Psoas muscle (tissue), 8 donors: ENCODE measurements around the gene CNOT4. TPM values are rescaled to one million over a fixed set of nuclear protein-coding genes. Genes with fewer than 3 reads are reported as not detected.
A peak's percentile ranks its signal among the peaks of the same experiment; 100 is the strongest.

Source experiments
- ATAC-seq, 4 donors: fragments of 200-7000 bp; cut with Tn5 transposase; one replicate each; pipeline ENCODE4 v1.9.1; 2020; ENCODE audit warnings: moderate library complexity in 3 of 4, mild to moderate bottlenecking in 2 of 4
- DNase-seq, 2 donors: peaks; one replicate each; pipeline ENCODE4 v3.0.0-alpha.2; 2020
- H3K27ac ChIP-seq: fragments of 200-600 bp; one replicate; pipeline ENCODE4 v1.8.0; 2022
- H3K27me3 ChIP-seq, 3 donors: fragments of 200-600 bp in 1 of 3; one replicate each; pipeline versions ENCODE4 v1.6.1 to v1.8.0; 2013 to 2022; ENCODE audit warnings: low read length in 2 of 3, mild to moderate bottlenecking in 2 of 3, moderate library complexity in 1 of 3; ENCODE audit not compliant: insufficient read depth in 3 of 3
- H3K36me3 ChIP-seq, 2 donors: fragments of 200-600 bp in 1 of 2; one replicate each; pipeline versions ENCODE4 v1.6.1 to v1.8.0; 2013 to 2022; ENCODE audit warnings: low read depth in 1 of 2, mild to moderate bottlenecking in 1 of 2, moderate library complexity in 1 of 2; ENCODE audit not compliant: insufficient read depth in 1 of 2
- H3K4me1 ChIP-seq: fragments of 200-600 bp; one replicate; pipeline ENCODE4 v1.8.0; 2022
- H3K4me3 ChIP-seq: fragments of 200-600 bp; one replicate; pipeline ENCODE4 v1.8.0; 2022; ENCODE audit warnings: mild to moderate bottlenecking
- H3K9me3 ChIP-seq: fragments of 200-600 bp; one replicate; pipeline ENCODE4 v1.8.0; 2022
- CTCF ChIP-seq: fragments of 200-600 bp; IDR thresholded peaks from one replicate; pipeline ENCODE4 v1.8.0; 2022; ENCODE audit warnings: antibody characterized with exemption
- WGBS, 3 donors: extraction: QIAGEN DNeasy Blood & Tissue Kit; methylation state at CpG; one replicate each; pipeline versions ENCODE4 v1.1.6 to v1.1.7; 2013; 5-methylcytosine and 5-hydroxymethylcytosine counted together
- intact Hi-C, 2 donors: fragments of 100-400 bp; cut with DNase I; formaldehyde crosslinking; loops; one replicate each; pipeline versions ENCODE4 v1.11.0 to v1.14.2; 2022
- polyA plus RNA-seq, 3 donors: library from polyadenylated mRNA; stranded (reverse); fragments of 200-250 nt; gene quantifications; one replicate each; pipeline ENCODE4 v1.2.3, GENCODE V29; 2013
- total RNA-seq, 4 donors: library from RNA; stranded (reverse); fragmentation: NEBNext Ultra II Directional in 2 of 4; extraction: Animal tissue kit (Norgen Biotek cat#: 25700) in 2 of 4; gene quantifications; one replicate each; pipeline versions ENCODE4 v1.2.1 to v1.2.4, GENCODE V29; 2021 to 2023
- donor health status: healthy with polysubstance abuse.
- donor health status: DM: no; HTN: no; CAD: no; lungs with moderate emphysema.
- donor health status: Bipolar disorder and iron deficiency.
- donor health status: healthy.
- donor health status: DM: yes; HTN: yes; CAD: no.
- donor health status: DM: no; HTN: no; CAD: no.
- donor health status: DM: no; HTN: no; CAD: no.
- donor health status: DM: yes; HTN: yes; CAD: no.

The CNOT4 gene
- total and polyA plus RNA-seq, 7 donors: 8.3 to 43.7 (median 27.6) TPM

GRCh38 chr7:135434047-135434446 lies 75.9 kb downstream of the CNOT4 start:
- H3K4me1 ChIP-seq: peaks cover 5% of the 10 kb centered on the region
- TF ChIP-seq CTCF: no peak
- no peak overlapping the region for H3K27ac ChIP-seq
- WGBS, 3 donors: 82 to 87% (median 86%) methylated on average over 4 of the region's 4 CpGs
- no peak overlapping the region for H3K4me3 ChIP-seq
- ATAC-seq: no peak
- H3K27me3 ChIP-seq: no peaks in the 10 kb centered on the region
- peaks cover 0 to 29% of the 10 kb centered on the region in 2 donors for H3K36me3 ChIP-seq
- no peak for DNase-seq
- intact Hi-C loops: no loop called here
- H3K9me3 ChIP-seq: peaks cover 6% of the 10 kb centered on the region

GRCh38 chr7:135430626-135431025 lies 79.3 kb downstream of the CNOT4 start:
- 93 to 100% (median 97%) methylated on average over 1 of the region's 1 CpG for WGBS, 3 donors
- ATAC-seq: peak in 1 of 4 donors; percentile 19
- intact Hi-C loops: no loop called here
- Histone ChIP-seq H3K9me3 (peaks cover 6% of the 10 kb centered on the region), H3K36me3 (peaks cover 0 to 11% of the 10 kb centered on the region in 2 donors), H3K27me3 (no peaks in the 10 kb centered on the region), H3K4me1 (peaks cover 7% of the 10 kb centered on the region), H3K4me3 (no peak overlapping the region), H3K27ac (no peak overlapping the region)
- TF ChIP-seq CTCF: no peak
- DNase-seq: no peak

- no peak for TF ChIP-seq CTCF
- intact Hi-C loops: loop anchor here in 1 of 2 donors (10.0 kb wide), 1 partner anchor 126 kb away; the partner anchor contains the start of gene NUP205
- H3K4me1 ChIP-seq: peaks cover 7% of the 10 kb centered on the region
- no peaks in the 10 kb centered on the region for H3K36me3 ChIP-seq
- H3K9me3 ChIP-seq: no peaks in the 10 kb centered on the region
- ATAC-seq: no peak
- 81 to 87% (median 84%) methylated on average over 1 of the region's 1 CpG for WGBS, 3 donors
- H3K27ac ChIP-seq: no peak overlapping the region
- H3K4me3 ChIP-seq: no peak overlapping the region
- DNase-seq: no peak
- no peaks in the 10 kb centered on the region for H3K27me3 ChIP-seq
Measured at GRCh38 chr7:135428879-135429278, 81.0 kb downstream of the CNOT4 start.

GRCh38 chr7:135428011-135428410 lies 81.9 kb downstream of the CNOT4 start:
- no peak for DNase-seq
- ATAC-seq: no peak
- Histone ChIP-seq H3K36me3 (no peaks in the 10 kb centered on the region), H3K4me3 (no peak overlapping the region), H3K4me1 (peaks cover 7% of the 10 kb centered on the region), H3K27me3 (no peaks in the 10 kb centered on the region), H3K27ac (no peak overlapping the region), H3K9me3 (no peaks in the 10 kb centered on the region)
- no peak for TF ChIP-seq CTCF
- intact Hi-C loops: loop anchor here in 1 of 2 donors (10.0 kb wide), 1 partner anchor 127 kb away; the partner anchor contains the start of gene NUP205

GRCh38 chr7:135427166-135427565 lies 82.7 kb downstream of the CNOT4 start:
- intact Hi-C loops: loop anchor here in 1 of 2 donors (10.0 kb wide), 1 partner anchor 128 kb away; the partner anchor contains the start of gene NUP205
- ATAC-seq (no peak), DNase-seq (no peak)
- no peaks in the 10 kb centered on the region for H3K36me3 ChIP-seq
- no peaks in the 10 kb centered on the region for H3K27me3 ChIP-seq
- H3K27ac ChIP-seq: no peak overlapping the region
- no peak for TF ChIP-seq CTCF
- H3K4me3 ChIP-seq: no peak overlapping the region
- no peaks in the 10 kb centered on the region for H3K9me3 ChIP-seq
- H3K4me1 ChIP-seq: peaks cover 7% of the 10 kb centered on the region
